ENCODE results near the gene MMP25. TPM values are rescaled to one million over a fixed set of nuclear protein-coding genes. Genes with fewer than 3 reads are reported as not detected.

The MMP25 gene
- total RNA-seq, 1 donor from 2014 or later, result 0.89 TPM

DNA sequence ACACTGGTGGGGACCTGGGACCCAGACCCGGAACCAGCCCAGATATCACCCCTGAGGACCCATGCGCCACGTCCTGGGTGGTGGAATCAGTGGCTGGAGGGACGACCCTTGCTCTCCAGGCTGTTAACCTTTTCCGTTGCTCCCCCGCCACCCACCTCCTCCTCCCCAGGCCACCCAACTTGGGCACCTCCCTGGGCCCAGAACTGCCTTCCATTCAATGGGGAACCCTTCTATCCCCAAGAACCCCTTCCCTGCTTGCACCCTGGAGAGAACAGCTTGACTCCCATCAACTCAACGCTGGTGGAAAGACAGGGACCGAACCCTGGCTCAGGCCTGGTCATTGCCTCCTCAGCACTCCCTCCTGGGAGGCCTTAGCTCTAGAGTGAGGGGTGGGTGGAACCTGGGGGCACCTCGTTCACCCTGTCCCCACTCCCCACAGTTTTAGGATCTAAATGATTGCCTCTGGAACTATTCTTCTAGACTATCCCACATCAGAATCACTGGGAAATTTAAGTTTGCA, 13.4 kb downstream of the MMP25 start:
- Histone ChIP-seq H2AFZ (ENCODE audit: low read depth, low read length) (peak overlapping the region; percentile 96), H4K20me1 (ENCODE audit: insufficient read depth, low read length) (no peaks in the 10 kb centered on the region), H3K4me2 (ENCODE audit: low read length) (peak overlapping the region; percentile 93), H3K36me3 (ENCODE audit: insufficient read depth, low read length) (no peaks in the 10 kb centered on the region), H3K9me3 (ENCODE audit: insufficient read depth, low read depth, low read length) (no peaks in the 10 kb centered on the region), H3K27me3 (ENCODE audit: insufficient read depth, low read length) (peaks cover 2% of the 10 kb centered on the region), H3K4me3 (ENCODE audit: insufficient read depth, low read depth, low read length) (peak overlapping the region; percentile 73), H3K79me2 (ENCODE audit: insufficient read depth, low read length) (no peaks in the 10 kb centered on the region), H3K9ac (ENCODE audit: low read length) (peak overlapping the region; percentile 85), H3K4me1 (ENCODE audit: insufficient read depth, low read length) (peaks cover 10% of the 10 kb centered on the region), H3K27ac (ENCODE audit: low read depth, low read length) (peak overlapping the region; percentile 42)
- H3K27me3 Mint-ChIP-seq (ENCODE audit: low read depth, unreplicated experiment), result peaks cover 5% of the 10 kb centered on the region
- peak overlapping the region; percentile 84 for H3K4me3 Mint-ChIP-seq (ENCODE audit: unreplicated experiment)
- no peaks in the 10 kb centered on the region for H3K4me1 Mint-ChIP-seq (ENCODE audit: low read depth, unreplicated experiment)
- FAIRE-seq (no peak), DNase-seq (ENCODE audit: low read depth) (no peak)
- TF ChIP-seq EZH2 (IDR thresholded peaks at IDR 0.05; ENCODE audit: insufficient read depth, low read length) (no peak), CTCF (IDR thresholded peaks at IDR 0.05; ENCODE audit: insufficient read depth, low read depth, low read length) (no peak)
- H3K9me3 Mint-ChIP-seq (ENCODE audit: unreplicated experiment), result peaks cover under 1% of the 10 kb centered on the region
- H3K27ac Mint-ChIP-seq (ENCODE audit: unreplicated experiment), result peak overlapping the region; percentile 19
- peaks cover 8% of the 10 kb centered on the region for H3K36me3 Mint-ChIP-seq (ENCODE audit: low read depth, unreplicated experiment)

DNA sequence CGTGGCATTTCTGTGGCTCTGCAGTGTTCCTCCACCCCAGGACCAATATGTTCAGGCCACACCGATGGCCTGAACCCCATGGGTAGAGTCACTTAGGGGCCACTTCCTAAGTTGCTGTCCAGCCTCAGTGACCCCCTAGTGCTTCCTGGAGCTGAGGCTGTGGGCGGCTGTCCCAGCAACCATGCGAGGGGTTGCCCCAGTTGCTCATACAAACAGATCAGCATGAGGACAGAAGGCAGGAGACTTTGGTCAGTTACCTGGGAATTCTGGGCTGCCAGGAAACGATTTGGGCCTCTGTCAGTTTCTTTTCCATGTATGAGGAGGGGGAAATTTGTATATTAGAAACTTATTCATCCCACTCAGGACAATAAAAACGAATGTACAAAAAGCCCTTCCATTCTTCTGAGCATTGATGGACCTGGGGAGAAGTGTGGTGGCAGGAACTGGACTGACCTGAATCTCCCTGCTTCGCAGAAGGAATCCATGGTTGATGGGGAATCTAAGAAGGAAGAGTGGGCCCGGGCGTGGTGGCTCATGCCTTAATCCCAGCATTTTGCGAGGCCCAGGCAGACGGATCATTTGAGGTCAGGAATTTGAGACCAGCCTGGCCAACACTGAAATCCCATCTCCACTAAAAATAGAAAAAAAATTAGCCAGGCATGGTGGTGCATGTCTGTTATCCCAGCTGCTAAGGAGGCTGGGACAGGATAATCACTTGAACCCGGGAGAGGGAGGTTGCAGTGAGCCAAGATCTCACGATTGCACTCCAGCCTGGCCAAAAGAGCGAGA, 14.2 kb downstream of the MMP25 start:
- Histone ChIP-seq H3K4me3 (ENCODE audit: insufficient read depth, low read depth, low read length) (no peak overlapping the region), H3K27me3 (ENCODE audit: insufficient read depth, low read length) (peaks cover 2% of the 10 kb centered on the region), H3K9ac (ENCODE audit: low read length) (no peak overlapping the region), H3K27ac (ENCODE audit: low read depth, low read length) (no peak overlapping the region), H3K9me3 (ENCODE audit: insufficient read depth, low read depth, low read length) (no peaks in the 10 kb centered on the region), H2AFZ (ENCODE audit: low read depth, low read length) (no peak overlapping the region), H3K4me2 (ENCODE audit: low read length) (no peak overlapping the region), H3K4me1 (ENCODE audit: insufficient read depth, low read length) (peaks cover 13% of the 10 kb centered on the region), H3K79me2 (ENCODE audit: insufficient read depth, low read length) (no peaks in the 10 kb centered on the region), H4K20me1 (ENCODE audit: insufficient read depth, low read length) (no peaks in the 10 kb centered on the region), H3K36me3 (ENCODE audit: insufficient read depth, low read length) (no peaks in the 10 kb centered on the region)
- peak overlapping the region; percentile 84 for H3K4me3 Mint-ChIP-seq (ENCODE audit: unreplicated experiment)
- peaks cover 4% of the 10 kb centered on the region for H3K36me3 Mint-ChIP-seq (ENCODE audit: low read depth, unreplicated experiment)
- H3K27ac Mint-ChIP-seq (ENCODE audit: unreplicated experiment), result peak overlapping the region; percentile 53
- no peak for TF ChIP-seq EZH2 (IDR thresholded peaks at IDR 0.05; ENCODE audit: insufficient read depth, low read length)
- TF ChIP-seq CTCF (IDR thresholded peaks at IDR 0.05; ENCODE audit: insufficient read depth, low read depth, low read length), result no peak
- FAIRE-seq (no peak), DNase-seq (ENCODE audit: low read depth) (no peak)
- H3K27me3 Mint-ChIP-seq (ENCODE audit: low read depth, unreplicated experiment), result peaks cover 3% of the 10 kb centered on the region
- H3K4me1 Mint-ChIP-seq (ENCODE audit: low read depth, unreplicated experiment), result peaks cover 5% of the 10 kb centered on the region
- no peaks in the 10 kb centered on the region for H3K9me3 Mint-ChIP-seq (ENCODE audit: unreplicated experiment)

DNA sequence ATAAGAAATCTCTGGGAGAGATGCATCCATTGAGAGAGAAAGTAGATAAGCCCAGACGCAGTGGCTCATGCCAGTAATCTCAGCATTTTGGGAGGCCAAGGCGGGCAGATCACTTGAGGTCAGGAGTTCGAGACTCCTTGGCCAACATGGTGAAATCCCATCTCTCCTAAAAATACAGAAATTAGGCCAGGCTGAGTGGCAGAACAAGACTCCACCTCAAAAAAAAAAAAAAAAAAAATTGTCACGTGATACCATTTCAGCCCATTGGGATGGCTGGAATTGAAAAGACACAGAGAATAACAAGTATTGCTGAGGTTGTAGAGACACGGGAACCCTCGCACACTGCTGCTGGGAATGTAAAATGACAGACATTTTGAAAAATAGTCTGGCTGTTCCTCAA, 16.2 kb downstream of the MMP25 start:
- no peak overlapping the region for H3K9ac ChIP-seq (ENCODE audit: low read length)
- DNase-seq (ENCODE audit: low read depth), result no peak
- no peak overlapping the region for H3K4me2 ChIP-seq (ENCODE audit: low read length)
- Mint-ChIP-seq H3K36me3 (ENCODE audit: low read depth, unreplicated experiment) (peaks cover under 1% of the 10 kb centered on the region), H3K4me3 (ENCODE audit: unreplicated experiment) (no peak overlapping the region), H3K27ac (ENCODE audit: unreplicated experiment) (no peak overlapping the region), H3K4me1 (ENCODE audit: low read depth, unreplicated experiment) (peaks cover 5% of the 10 kb centered on the region), H3K27me3 (ENCODE audit: low read depth, unreplicated experiment) (no peaks in the 10 kb centered on the region), H3K9me3 (ENCODE audit: unreplicated experiment) (no peaks in the 10 kb centered on the region)
- no peaks in the 10 kb centered on the region for H3K79me2 ChIP-seq (ENCODE audit: insufficient read depth, low read length)
- no peaks in the 10 kb centered on the region for H3K36me3 ChIP-seq (ENCODE audit: insufficient read depth, low read length)
- H3K4me3 ChIP-seq (ENCODE audit: insufficient read depth, low read depth, low read length), result no peak overlapping the region
- H3K9me3 ChIP-seq (ENCODE audit: insufficient read depth, low read depth, low read length), result no peaks in the 10 kb centered on the region
- H2AFZ ChIP-seq (ENCODE audit: low read depth, low read length), result no peak overlapping the region
- peaks cover 16% of the 10 kb centered on the region for H3K4me1 ChIP-seq (ENCODE audit: insufficient read depth, low read length)
- TF ChIP-seq CTCF (IDR thresholded peaks at IDR 0.05; ENCODE audit: insufficient read depth, low read depth, low read length) (no peak), EZH2 (IDR thresholded peaks at IDR 0.05; ENCODE audit: insufficient read depth, low read length) (no peak)
- peaks cover 2% of the 10 kb centered on the region for H3K27me3 ChIP-seq (ENCODE audit: insufficient read depth, low read length)
- no peak for FAIRE-seq
- no peaks in the 10 kb centered on the region for H4K20me1 ChIP-seq (ENCODE audit: insufficient read depth, low read length)
- H3K27ac ChIP-seq (ENCODE audit: low read depth, low read length), result no peak overlapping the region
